Skeletal muscle satellite cell (primary cell): Measurements from ENCODE around the gene NCBP3.
"Not testable (repeated sequence)": the region's sequence is repeated elsewhere in the genome, so short reads cannot be mapped to it uniquely, and the experiment has no call there.

Experiments used
- H3K27me3 ChIP-seq: 2 replicates; pipeline ENCODE4 v1.7.0; 2013; ENCODE audit warnings: low read length; ENCODE audit not compliant: control insufficient read depth, insufficient read depth
- H3K36me3 ChIP-seq: 2 replicates; pipeline ENCODE4 v1.7.0; 2013; ENCODE audit warnings: mild to moderate bottlenecking, control low read depth, low read length; ENCODE audit not compliant: insufficient read depth
- H3K4me1 ChIP-seq: 2 replicates; pipeline ENCODE4 v1.7.0; 2013; ENCODE audit warnings: low read length; ENCODE audit not compliant: control insufficient read depth, insufficient read depth
- H3K4me2 ChIP-seq: 2 replicates; pipeline ENCODE4 v1.7.0; 2013; ENCODE audit warnings: mild to moderate bottlenecking, low read length
- H3K4me3 ChIP-seq: 2 replicates; pipeline ENCODE4 v1.7.0; 2013; ENCODE audit warnings: low read length
- H3K9ac ChIP-seq: 2 replicates; pipeline ENCODE4 v1.7.0; 2013; ENCODE audit warnings: mild to moderate bottlenecking, low read depth, low read length, moderate library complexity
- H3K9me3 ChIP-seq: replicated peaks from 2 replicates; pipeline ENCODE4 v1.7.0; 2013; ENCODE audit warnings: mild to moderate bottlenecking, control low read depth, low read length

Gene NCBP3

GRCh38 chr17:3794557-3795389, 51.3 kb downstream of the NCBP3 start:
- Histone ChIP-seq H3K9ac (no peak overlapping the region), H3K4me3 (no peak overlapping the region), H3K4me1 (peaks cover 51% of the 10 kb centered on the region), H3K36me3 (no peaks in the 10 kb centered on the region), H3K4me2 (peak overlapping the region; percentile 26), H3K27me3 (no peaks in the 10 kb centered on the region), H3K9me3 (no peaks in the 10 kb centered on the region)

- H3K36me3 ChIP-seq, H3K9ac ChIP-seq, H3K4me2 ChIP-seq, H3K4me3 ChIP-seq, H3K27me3 ChIP-seq, H3K9me3 ChIP-seq: not testable (repeated sequence)
- peaks cover 46% of the 10 kb centered on the region for H3K4me1 ChIP-seq
These were observed 51.9 kb downstream of the NCBP3 start for GRCh38 chr17:3794152-3794551.

- not testable (repeated sequence) for H3K4me2 ChIP-seq, H3K9me3 ChIP-seq, H3K9ac ChIP-seq, H3K36me3 ChIP-seq, H3K27me3 ChIP-seq, H3K4me3 ChIP-seq
- H3K4me1 ChIP-seq, result peaks cover 37% of the 10 kb centered on the region
These were observed 52.8 kb downstream of the NCBP3 start for GRCh38 chr17:3793258-3793657.

- peaks cover 35% of the 10 kb centered on the region for H3K4me1 ChIP-seq
- H3K9ac ChIP-seq, result no peak overlapping the region
These were observed 53.6 kb downstream of the NCBP3 start for GRCh38 chr17:3792481-3792880.

GRCh38 chr17:3788200-3788599, 57.8 kb downstream of the NCBP3 start:
- Histone ChIP-seq H3K4me3 (no peak overlapping the region), H3K36me3 (no peaks in the 10 kb centered on the region), H3K27me3 (no peaks in the 10 kb centered on the region), H3K9ac (no peak overlapping the region), H3K4me1 (peaks cover 17% of the 10 kb centered on the region), H3K9me3 (no peaks in the 10 kb centered on the region), H3K4me2 (no peak overlapping the region)

More at GRCh38 chr17:3792481-3792880, 53.6 kb downstream of the NCBP3 start:
- Histone ChIP-seq H3K27me3 (no peaks in the 10 kb centered on the region), H3K36me3 (no peaks in the 10 kb centered on the region), H3K4me3 (no peak overlapping the region), H3K4me2 (no peak overlapping the region), H3K9me3 (no peaks in the 10 kb centered on the region)

- H3K4me2 ChIP-seq, H3K36me3 ChIP-seq, H3K9ac ChIP-seq, H3K9me3 ChIP-seq, H3K27me3 ChIP-seq, H3K4me1 ChIP-seq, H3K4me3 ChIP-seq: not testable (repeated sequence)
These were observed 60.7 kb downstream of the NCBP3 start for GRCh38 chr17:3785323-3785722.

GRCh38 chr17:3782751-3783150, 63.3 kb downstream of the NCBP3 start:
- H3K27me3 ChIP-seq, result no peaks in the 10 kb centered on the region
- H3K9me3 ChIP-seq, result no peaks in the 10 kb centered on the region
- no peaks in the 10 kb centered on the region for H3K36me3 ChIP-seq

GRCh38 chr17:3780986-3781385, 65.1 kb downstream of the NCBP3 start:
- Histone ChIP-seq H3K27me3 (no peaks in the 10 kb centered on the region), H3K4me3 (no peak overlapping the region), H3K9ac (no peak overlapping the region), H3K9me3 (no peaks in the 10 kb centered on the region), H3K4me1 (no peaks in the 10 kb centered on the region), H3K36me3 (no peaks in the 10 kb centered on the region), H3K4me2 (no peak overlapping the region)

More at GRCh38 chr17:3782751-3783150, 63.3 kb downstream of the NCBP3 start:
- H3K4me3 ChIP-seq, result no peak overlapping the region
- H3K4me1 ChIP-seq, result no peaks in the 10 kb centered on the region
- no peak overlapping the region for H3K9ac ChIP-seq
- H3K4me2 ChIP-seq, result no peak overlapping the region

GRCh38 chr17:3777366-3778120, 68.5 kb downstream of the NCBP3 start:
- H3K9ac ChIP-seq, result no peak overlapping the region
- H3K27me3 ChIP-seq, result no peaks in the 10 kb centered on the region
- peaks cover 6% of the 10 kb centered on the region for H3K4me1 ChIP-seq
- H3K4me2 ChIP-seq, result no peak overlapping the region
- no peaks in the 10 kb centered on the region for H3K9me3 ChIP-seq
- no peaks in the 10 kb centered on the region for H3K36me3 ChIP-seq
- H3K4me3 ChIP-seq, result no peak overlapping the region

GRCh38 chr17:3773966-3774365, 72.1 kb downstream of the NCBP3 start:
- Histone ChIP-seq H3K4me2 (no peak overlapping the region), H3K36me3 (no peaks in the 10 kb centered on the region), H3K9ac (no peak overlapping the region), H3K27me3 (no peaks in the 10 kb centered on the region), H3K4me1 (peaks cover 6% of the 10 kb centered on the region), H3K4me3 (no peak overlapping the region), H3K9me3 (no peaks in the 10 kb centered on the region)

GRCh38 chr17:3773511-3773910, 72.5 kb downstream of the NCBP3 start:
- Histone ChIP-seq H3K27me3 (no peaks in the 10 kb centered on the region), H3K36me3 (no peaks in the 10 kb centered on the region), H3K9ac (no peak overlapping the region), H3K4me3 (no peak overlapping the region), H3K9me3 (no peaks in the 10 kb centered on the region), H3K4me2 (no peak overlapping the region), H3K4me1 (peaks cover 6% of the 10 kb centered on the region)
